Activated T-cell treated with anti-CD3 and anti-CD28 coated beads for 1 hour (primary cell): ENCODE measurements around the gene SUCLG2.

Source experiments
- DNase-seq: peaks from one replicate; pipeline ENCODE4 v3.0.0-alpha.2; 2020; ENCODE audit warnings: low read depth

The SUCLG2 gene

GRCh38 chr3:67509471-67510075 lies 144.8 kb downstream of the SUCLG2 start:
- DNase-seq, result no peak

- DNase-seq, result no peak
Observed at GRCh38 chr3:67507584-67507983, 146.8 kb downstream of the SUCLG2 start.

- DNase-seq, result no peak
Observed at GRCh38 chr3:67500709-67501108, 153.7 kb downstream of the SUCLG2 start.

GRCh38 chr3:67497746-67498145 lies 156.7 kb downstream of the SUCLG2 start:
- no peak for DNase-seq

GRCh38 chr3:67495751-67496150 lies 158.7 kb downstream of the SUCLG2 start:
- no peak for DNase-seq

GRCh38 chr3:67493808-67494207 lies 160.6 kb downstream of the SUCLG2 start:
- no peak for DNase-seq

GRCh38 chr3:67490658-67491057 lies 163.8 kb downstream of the SUCLG2 start:
- DNase-seq, result no peak

GRCh38 chr3:67489816-67490215 lies 164.6 kb downstream of the SUCLG2 start:
- no peak for DNase-seq

GRCh38 chr3:67487564-67488114 lies 166.8 kb downstream of the SUCLG2 start:
- DNase-seq, result no peak

- DNase-seq, result no peak
Observed at GRCh38 chr3:67486883-67487282, 167.5 kb downstream of the SUCLG2 start.

- DNase-seq, result no peak
Observed at GRCh38 chr3:67484085-67484484, 170.3 kb downstream of the SUCLG2 start.

GRCh38 chr3:67481126-67481525 lies 173.3 kb downstream of the SUCLG2 start:
- no peak for DNase-seq

GRCh38 chr3:67478423-67478822 lies 176.0 kb downstream of the SUCLG2 start:
- no peak for DNase-seq

- no peak for DNase-seq
Observed at GRCh38 chr3:67474311-67474710, 180.1 kb downstream of the SUCLG2 start.

- DNase-seq, result no peak
Observed at GRCh38 chr3:67472674-67473201, 181.7 kb downstream of the SUCLG2 start.

- no peak for DNase-seq
Observed at GRCh38 chr3:67470207-67470606, 184.2 kb downstream of the SUCLG2 start.

- no peak for DNase-seq
Observed at GRCh38 chr3:67468511-67468910, 185.9 kb downstream of the SUCLG2 start.

GRCh38 chr3:67463656-67464055 lies 190.8 kb downstream of the SUCLG2 start:
- DNase-seq, result no peak

- DNase-seq, result no peak
Observed at GRCh38 chr3:67462187-67462586, 192.2 kb downstream of the SUCLG2 start.

- no peak for DNase-seq
Observed at GRCh38 chr3:67461667-67462142, 192.7 kb downstream of the SUCLG2 start.

- no peak for DNase-seq
Observed at GRCh38 chr3:67460841-67461510, 193.4 kb downstream of the SUCLG2 start.

- no peak for DNase-seq
Observed at GRCh38 chr3:67459796-67460195, 194.6 kb downstream of the SUCLG2 start.

GRCh38 chr3:67458896-67459530 lies 195.4 kb downstream of the SUCLG2 start:
- no peak for DNase-seq
